Stimulated activated CD4-positive, alpha-beta T cell treated with anti-CD3 and anti-CD28 coated beads, Interleukin-15, amount 100 ng/mL, for 48 hours (primary cell): ENCODE results near the gene TRMT2A.

Source experiments
- DNase-seq, 2 donors: peaks; one replicate each; pipeline ENCODE4 v3.0.0-alpha.2; 2020; ENCODE audit warnings: low read depth in 2 of 2

TRMT2A gene

GRCh38 chr22:20062043-20062765 lies 54.8 kb downstream of the TRMT2A start:
- DNase-seq: no peak
